GM12872 (cell line): ENCODE results near the gene SUMO2.

Experiments
- TF ChIP-seq, protein P1 (sequence below): IDR thresholded peaks from 3 replicates; pipeline ENCODE4 v1.5.1; 2011; ENCODE audit warnings: low read depth, mild to moderate bottlenecking, low read length, moderate library complexity; ENCODE audit not compliant: insufficient read depth

Gene SUMO2

DNA sequence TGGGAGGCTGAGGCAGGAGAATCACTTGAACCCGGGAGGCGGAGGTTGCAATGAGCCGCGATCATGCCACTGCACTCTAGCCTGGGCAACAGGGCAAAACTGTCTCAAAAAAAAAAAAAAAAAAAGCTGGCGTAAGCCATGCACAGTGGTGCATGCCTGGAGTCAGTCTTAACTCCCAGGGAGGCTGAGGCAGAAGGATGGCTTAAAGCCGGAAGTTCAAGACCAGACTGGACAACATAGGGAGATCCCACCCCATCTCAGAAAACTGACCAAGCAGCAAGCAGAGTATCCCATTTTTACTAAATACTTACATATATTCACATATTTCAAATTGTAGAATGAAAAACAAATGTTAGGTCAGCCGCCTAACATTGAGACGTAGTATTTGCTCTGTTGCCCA is 55.8 kb downstream of the SUMO2 start:
- TF ChIP-seq, protein P1, sequence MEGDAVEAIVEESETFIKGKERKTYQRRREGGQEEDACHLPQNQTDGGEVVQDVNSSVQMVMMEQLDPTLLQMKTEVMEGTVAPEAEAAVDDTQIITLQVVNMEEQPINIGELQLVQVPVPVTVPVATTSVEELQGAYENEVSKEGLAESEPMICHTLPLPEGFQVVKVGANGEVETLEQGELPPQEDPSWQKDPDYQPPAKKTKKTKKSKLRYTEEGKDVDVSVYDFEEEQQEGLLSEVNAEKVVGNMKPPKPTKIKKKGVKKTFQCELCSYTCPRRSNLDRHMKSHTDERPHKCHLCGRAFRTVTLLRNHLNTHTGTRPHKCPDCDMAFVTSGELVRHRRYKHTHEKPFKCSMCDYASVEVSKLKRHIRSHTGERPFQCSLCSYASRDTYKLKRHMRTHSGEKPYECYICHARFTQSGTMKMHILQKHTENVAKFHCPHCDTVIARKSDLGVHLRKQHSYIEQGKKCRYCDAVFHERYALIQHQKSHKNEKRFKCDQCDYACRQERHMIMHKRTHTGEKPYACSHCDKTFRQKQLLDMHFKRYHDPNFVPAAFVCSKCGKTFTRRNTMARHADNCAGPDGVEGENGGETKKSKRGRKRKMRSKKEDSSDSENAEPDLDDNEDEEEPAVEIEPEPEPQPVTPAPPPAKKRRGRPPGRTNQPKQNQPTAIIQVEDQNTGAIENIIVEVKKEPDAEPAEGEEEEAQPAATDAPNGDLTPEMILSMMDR: no peak

DNA sequence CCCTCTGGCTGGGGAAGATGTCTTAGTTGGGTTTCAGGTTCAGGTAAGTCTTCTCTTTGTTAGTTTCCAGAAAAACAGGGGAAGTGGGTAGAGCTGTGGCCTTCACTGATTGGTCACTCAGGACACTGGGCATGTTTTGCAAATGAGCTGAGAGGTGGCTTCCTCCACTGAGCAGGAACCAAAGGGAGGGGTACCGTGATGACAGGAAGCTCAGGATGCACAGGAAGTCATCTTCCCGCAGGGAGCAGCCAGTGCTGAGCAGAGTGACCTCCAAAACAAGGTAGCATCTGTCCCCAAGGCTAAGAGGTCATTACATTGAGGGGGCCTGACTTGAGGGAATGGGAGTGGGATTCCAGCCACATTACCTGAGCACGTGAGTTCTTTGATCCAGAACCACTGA is 56.8 kb downstream of the SUMO2 start:
- TF ChIP-seq, protein P1: no peak

DNA sequence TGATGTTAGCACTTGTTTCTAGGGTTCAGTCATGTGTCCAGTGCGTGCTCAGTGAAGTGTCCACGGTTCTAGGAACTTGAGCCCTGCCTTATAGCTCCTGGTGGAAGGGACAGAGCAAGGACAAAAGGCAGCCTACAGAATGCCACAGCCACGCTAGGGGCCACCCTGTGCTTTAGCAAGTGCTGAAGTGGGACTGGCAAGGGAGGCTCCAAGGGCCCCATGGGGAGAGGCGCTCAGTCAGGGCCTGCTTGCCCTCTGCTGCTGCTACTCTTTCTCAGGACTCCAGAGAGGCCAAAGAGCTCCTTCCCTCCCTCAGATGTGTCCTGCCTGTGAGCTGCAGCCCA is 58.0 kb downstream of the SUMO2 start:
- TF ChIP-seq, protein P1: no peak

DNA sequence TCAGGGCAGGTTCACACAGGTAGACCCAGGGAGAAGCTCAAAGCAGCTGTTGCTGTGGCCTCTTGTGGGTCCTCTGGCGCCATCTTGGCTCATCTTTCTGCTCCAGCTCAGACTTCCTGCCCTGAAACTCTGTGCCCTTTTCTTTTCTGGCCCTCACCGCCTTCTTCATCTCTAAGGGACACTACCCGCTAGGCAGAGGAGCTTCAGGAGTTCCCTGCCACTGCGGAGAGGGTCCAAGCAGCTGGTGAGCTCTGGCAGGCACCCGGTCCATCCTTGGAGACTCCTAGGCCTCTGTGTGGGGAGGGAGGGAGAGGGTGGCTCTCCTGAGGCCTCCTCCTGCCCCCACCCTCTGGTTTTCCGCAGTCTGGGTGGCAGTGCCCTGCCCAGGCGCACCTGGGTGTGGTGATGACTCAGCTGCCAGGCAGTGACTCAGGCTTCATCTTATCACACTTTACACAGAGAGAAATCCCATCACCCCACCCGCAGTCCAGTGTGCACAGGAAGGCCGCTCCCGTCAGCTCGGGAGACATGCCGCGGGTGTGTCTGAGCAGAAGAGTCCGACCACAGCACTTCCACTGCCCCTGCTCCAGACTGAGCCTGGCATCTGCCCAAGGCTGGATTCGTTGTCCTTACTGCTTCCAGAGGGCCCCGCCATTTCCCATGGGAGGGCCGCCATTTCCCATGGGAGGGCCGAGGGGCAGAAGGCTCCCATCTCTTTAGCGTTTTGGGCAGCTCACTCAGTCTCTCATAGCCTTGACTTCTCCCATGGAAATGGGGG is 58.5 kb downstream of the SUMO2 start:
- TF ChIP-seq, protein P1: no peak

DNA sequence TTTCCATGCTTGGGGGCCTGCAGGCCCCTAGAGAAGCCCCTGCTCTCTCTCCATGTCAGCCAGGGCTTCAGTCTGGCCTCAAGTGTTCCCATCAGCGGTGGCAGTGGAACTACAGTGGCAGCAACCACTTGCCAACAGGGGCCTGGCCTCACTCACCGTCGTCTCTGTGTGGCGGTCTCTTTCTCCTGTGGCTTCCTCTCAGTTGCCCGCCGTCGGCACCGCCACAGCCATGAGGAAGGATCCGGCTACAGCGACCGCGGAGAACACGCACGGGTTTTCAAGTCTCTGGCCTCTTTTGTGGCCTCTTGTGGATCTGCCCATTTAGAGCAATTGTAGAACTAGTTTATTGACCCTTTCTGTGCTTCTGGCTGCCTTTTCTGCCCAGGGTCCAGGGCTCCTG is 64.5 kb downstream of the SUMO2 start:
- TF ChIP-seq, protein P1: no peak

DNA sequence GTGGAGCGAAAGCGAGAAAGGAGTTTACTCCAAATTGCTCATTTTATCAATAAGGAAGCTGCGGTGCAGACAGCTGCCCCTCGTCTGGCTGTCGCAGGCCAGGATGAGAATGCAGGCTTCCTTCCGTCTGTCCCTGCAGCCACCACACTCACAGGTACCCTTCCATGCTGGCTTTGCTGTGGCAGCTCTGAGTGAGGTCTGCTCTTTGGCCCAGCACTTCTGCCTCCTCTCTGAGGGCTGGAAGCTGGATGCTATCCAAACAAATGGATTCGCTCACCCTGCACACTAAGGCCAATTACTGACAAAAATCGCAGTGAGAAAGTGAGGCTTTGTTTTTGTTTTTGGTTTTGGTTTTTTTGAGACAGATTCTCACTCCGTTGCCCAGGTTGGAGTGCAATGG is 66.0 kb downstream of the SUMO2 start:
- TF ChIP-seq, protein P1: no peak
